HepG2 (cell line): ENCODE measurements around the gene SLC15A3. TPM values are rescaled to one million over a fixed set of nuclear protein-coding genes. Genes with fewer than 3 reads are reported as not detected.

Source experiments
- ATAC-seq: fragments of 200-7000 bp; cut with Tn5 transposase; 3 replicates; pipeline ENCODE4 v1.9.1; 2020; ENCODE audit warnings: mild to moderate bottlenecking, moderate library complexity
- BruUV-seq: library from RNA; stranded (reverse); fragments of 400-500 nt; replicated peaks from 2 replicates; lab custom pipeline; 2021; lab: Mats Ljungman, UMichigan
- CTCF ChIA-PET: fragments of 300-600 bp; formaldehyde crosslinking; extraction: SDS; loops from one replicate; lab custom pipeline; 2021; ENCODE audit warnings: low total read pairs, inconsistent platforms, low intra/inter-chr PET ratio; lab: Yijun Ruan, JAX
- POLR2A ChIA-PET: fragments of 350-600 bp; sonication (Branson Sonifier 250); formaldehyde crosslinking; loops from one replicate; lab custom pipeline; 2020; ENCODE audit warnings: antibody characterized with exemption, inconsistent platforms; lab: Yijun Ruan, JAX
- DNase-seq: peaks from one replicate; pipeline ENCODE4 v3.0.0-alpha.2; 2015; ENCODE audit warnings: low spot score
- FAIRE-seq: peaks from 3 replicates; lab custom pipeline; 2011; peaks lifted over from hg19 to GRCh38; lab: Jason Lieb, UNC
- H2AFZ ChIP-seq: one replicate; pipeline ENCODE4 v1.6.1; 2011; ENCODE audit warnings: low read length, inconsistent platforms
- H3K27ac ChIP-seq: fragments of 300-600 bp; 3 replicates; pipeline ENCODE4 v1.8.0; 2011; ENCODE audit warnings: mixed run types, mild to moderate bottlenecking, mixed read lengths, low read length, inconsistent platforms; ENCODE audit not compliant: insufficient read depth; ENCODE audit errors: extremely low read length
- H3K27me3 ChIP-seq, 2 experiments: fragments of 200-600 bp in 1 of 2; 2 replicates in 1 of 2; 3 replicates in 1 of 2; pipeline versions ENCODE4 v1.6.0 to v1.8.0; 2011; ENCODE audit warnings: low read length in 2 of 2, mild to moderate bottlenecking in 2 of 2, moderate library complexity in 2 of 2, inconsistent platforms in 1 of 2; ENCODE audit not compliant: insufficient read depth in 2 of 2, control insufficient read depth in 1 of 2
- H3K36me3 ChIP-seq, 2 experiments: fragments of 200-600 bp in 1 of 2; replicated peaks in 1 of 2; 2 replicates in 1 of 2; 3 replicates in 1 of 2; pipeline versions ENCODE4 v1.5.1 to v1.8.0; 2011; ENCODE audit warnings: low read length in 2 of 2, inconsistent platforms in 1 of 2; ENCODE audit not compliant: insufficient read depth in 2 of 2, control insufficient read depth in 1 of 2
- H3K4me1 ChIP-seq: 2 replicates; pipeline ENCODE4 v1.5.1; 2012; ENCODE audit warnings: low read length, inconsistent platforms; ENCODE audit not compliant: insufficient read depth
- H3K4me2 ChIP-seq: 2 replicates; pipeline ENCODE4 v1.6.0; 2011; ENCODE audit warnings: low read depth, low read length, inconsistent platforms
- H3K4me3 ChIP-seq, 3 experiments: fragments of 200-600 bp in 1 of 3; sonication (generic), shearing (Covaris generic) in 1 of 3; replicated peaks in 1 of 3; 2 replicates each; pipeline ENCODE4 v1.5.1; 2011 to 2016; ENCODE audit warnings: low read length in 3 of 3, inconsistent platforms in 2 of 3, low read depth in 2 of 3, mild to moderate bottlenecking in 2 of 3, control low read depth in 1 of 3, mixed read lengths in 1 of 3; ENCODE audit not compliant: insufficient read depth in 1 of 3
- H3K79me2 ChIP-seq: one replicate; pipeline ENCODE4 v1.6.1; 2011; ENCODE audit warnings: low read length, inconsistent platforms; ENCODE audit not compliant: insufficient read depth
- H3K9ac ChIP-seq: 2 replicates; pipeline ENCODE4 v1.6.0; 2011; ENCODE audit warnings: mild to moderate bottlenecking, low read depth, low read length, inconsistent platforms; ENCODE audit not compliant: insufficient read depth
- H3K9me3 ChIP-seq: 2 replicates; pipeline ENCODE4 v1.5.1; 2012; ENCODE audit warnings: mild to moderate bottlenecking, low read length
- H4K20me1 ChIP-seq: 2 replicates; pipeline ENCODE4 v1.6.0; 2011; ENCODE audit warnings: inconsistent platforms, mild to moderate bottlenecking, low read length, moderate library complexity; ENCODE audit not compliant: insufficient read depth
- CEBPB ChIP-seq: IDR thresholded peaks from 2 replicates; pipeline ENCODE4 v1.6.1; 2011; ENCODE audit warnings: low read depth, low read length, improper control_type of control experiment, borderline replicate concordance
- KLF13 ChIP-seq: sonication (generic); formaldehyde crosslinking; IDR thresholded peaks from 2 replicates; pipeline ENCODE4 v1.4.0; 2020; ENCODE audit warnings: mild to moderate bottlenecking, missing genetic modification reagents
- MNT ChIP-seq: fragments of 450-650 bp; IDR thresholded peaks from 2 replicates; pipeline ENCODE4 v1.6.1; 2016
- NFATC3 ChIP-seq: sonication (generic); formaldehyde crosslinking; IDR thresholded peaks from 2 replicates; pipeline ENCODE4 v1.5.1; 2020; ENCODE audit warnings: mild to moderate bottlenecking, missing genetic modification reagents
- SMAD1 ChIP-seq: sonication (generic); formaldehyde crosslinking; IDR thresholded peaks from 2 replicates; pipeline ENCODE4 v1.4.0; 2020; ENCODE audit warnings: missing genetic modification reagents, low read depth, mild to moderate bottlenecking, borderline replicate concordance
- SOX13 ChIP-seq, 3 experiments: fragments of 450-650 bp in 1 of 3; sonication (generic) in 1 of 3; formaldehyde crosslinking in 1 of 3; IDR thresholded peaks in 2 of 3; conservative IDR thresholded peaks in 1 of 3; 2 replicates each; pipeline versions ENCODE4 v1.5.0 to v1.6.1; 2016 to 2020; ENCODE audit warnings: antibody characterized with exemption in 1 of 3, mild to moderate bottlenecking in 1 of 3, missing compliant biosample characterization in 1 of 3, missing genetic modification reagents in 1 of 3, moderate library complexity in 1 of 3
- ZMAT5 ChIP-seq: sonication (generic); formaldehyde crosslinking; IDR thresholded peaks from 2 replicates; pipeline ENCODE4 v1.5.0; 2020; ENCODE audit warnings: mild to moderate bottlenecking, low read depth, missing genetic modification reagents, borderline replicate concordance
- ZNF143 ChIP-seq: sonication (generic); formaldehyde crosslinking; IDR thresholded peaks from 2 replicates; pipeline ENCODE4 v1.4.0; 2020; ENCODE audit warnings: missing genetic modification reagents
- ZNF230 ChIP-seq: sonication (generic); formaldehyde crosslinking; IDR thresholded peaks from 2 replicates; pipeline ENCODE4 v1.4.0; 2020; ENCODE audit warnings: mild to moderate bottlenecking, missing genetic modification reagents
- ZNF569 ChIP-seq: sonication (generic); formaldehyde crosslinking; IDR thresholded peaks from 2 replicates; pipeline ENCODE4 v1.5.0; 2020; ENCODE audit warnings: mild to moderate bottlenecking, missing genetic modification reagents, moderate library complexity, borderline replicate concordance
- ZNF777 ChIP-seq: sonication (generic); formaldehyde crosslinking; IDR thresholded peaks from 2 replicates; pipeline ENCODE4 v1.4.0; 2020; ENCODE audit warnings: missing genetic modification reagents
- ZNF800 ChIP-seq: sonication (generic); formaldehyde crosslinking; IDR thresholded peaks from 2 replicates; pipeline ENCODE4 v1.4.0; 2020; ENCODE audit warnings: missing genetic modification reagents
- ZZZ3 ChIP-seq: sonication (generic); formaldehyde crosslinking; IDR thresholded peaks from 2 replicates; pipeline ENCODE4 v1.4.0; 2020; ENCODE audit warnings: missing genetic modification reagents, mild to moderate bottlenecking, borderline replicate concordance
- WGBS: methylation state at CpG from one replicate; pipeline ENCODE4 v1.1.6; 2017; ENCODE audit warnings: low lambda C conversion rate; 5-methylcytosine and 5-hydroxymethylcytosine counted together
- in situ Hi-C: cut with HindIII; loops from 2 replicates; pipeline ENCODE4 v1.10.0; 2017; ENCODE audit warnings: low pct_unique_long_range_greater_than_20kb; ENCODE audit not compliant: extremely low pct_ligation_motif_present
- intact Hi-C: fragments of 100-400 bp; cut with micrococcal nuclease; formaldehyde crosslinking; loops from one replicate; pipeline ENCODE4 v1.10.0; 2022; ENCODE audit not compliant: unreplicated experiment
- polyA plus RNA-seq, 8 experiments: library from polyadenylated mRNA; depleted of rRNA in 3 of 8; stranded (reverse) in 7 of 8; unstranded in 1 of 8; fragments of >200 nt; fragmentation: Illumina TruSeq in 4 of 8; extraction: Trizol in 4 of 8; gene quantifications; 2 replicates each; pipeline versions ENCODE4 v1.2.1 to v1.2.3, GENCODE V29; 2011 to 2016; ENCODE audit warnings: low read depth in 4 of 8, missing spikeins in 1 of 8, mixed read lengths in 1 of 8; ENCODE audit not compliant: insufficient read depth in 1 of 8
- total RNA-seq, 5 experiments: library from RNA; depleted of rRNA; stranded (reverse); fragments of >200 nt; fragmentation: Illumina TruSeq; extraction: Trizol; gene quantifications; 2 replicates each; pipeline ENCODE4 v1.2.3, GENCODE V29; 2016; ENCODE audit warnings: low read depth in 1 of 5

The SLC15A3 gene
- total and polyA plus RNA-seq, 2 of the 13 experiments (the other 11 are each of a cell fraction or from before 2014, with no cell fraction given) = 0.45 to 0.77 TPM

DNA sequence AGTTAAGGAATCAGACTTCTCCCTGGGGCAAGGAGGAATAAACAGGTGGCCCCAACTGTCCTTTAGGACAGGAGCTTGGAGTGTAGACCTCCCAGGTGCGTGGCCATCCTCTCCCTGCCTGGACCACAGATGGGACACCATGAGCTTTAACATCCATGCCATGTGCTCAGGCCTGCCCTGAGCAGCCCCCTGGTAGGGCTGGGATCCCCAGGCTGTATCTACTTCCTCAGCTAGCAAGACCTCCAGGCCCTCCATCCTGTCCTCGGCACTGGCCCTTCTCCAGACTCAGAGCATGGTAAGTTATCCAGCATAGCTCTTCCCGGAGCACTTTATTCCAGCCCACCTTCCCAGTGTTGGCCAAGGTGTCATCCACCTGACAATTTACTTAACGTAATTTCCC is 25.2 kb upstream of the SLC15A3 start:
- no peaks in the 10 kb centered on the region for H4K20me1 ChIP-seq
- no peak overlapping the region for H2AFZ ChIP-seq
- H3K4me3 ChIP-seq = no peak overlapping the region
- no peak for DNase-seq
- H3K9me3 ChIP-seq = no peaks in the 10 kb centered on the region
- no peak overlapping the region for H3K9ac ChIP-seq
- H3K4me2 ChIP-seq = no peak overlapping the region
- 8% methylated on average over 4 of the region's 4 CpGs for WGBS
- no peak for FAIRE-seq
- intact Hi-C loops = no loop called here
- H3K79me2 ChIP-seq = no peaks in the 10 kb centered on the region
- in situ Hi-C loops = no loop called here
- CTCF ChIA-PET = no interaction called here
- ATAC-seq = no peak
- peak; percentile 86 for TF ChIP-seq MNT
- TF ChIP-seq ZNF569 = no peak
- POLR2A ChIA-PET = no interaction called here
- no TSS peak for BruUV-seq
- H3K4me1 ChIP-seq = no peaks in the 10 kb centered on the region
- no peak overlapping the region for H3K27ac ChIP-seq
- H3K36me3 ChIP-seq = no peaks in the 10 kb centered on the region; a peak in 1 of 5 replicates
- H3K27me3 ChIP-seq = peaks cover 6 to 42% of the 10 kb centered on the region in 2 experiments; a peak in 4 of 5 replicates

DNA sequence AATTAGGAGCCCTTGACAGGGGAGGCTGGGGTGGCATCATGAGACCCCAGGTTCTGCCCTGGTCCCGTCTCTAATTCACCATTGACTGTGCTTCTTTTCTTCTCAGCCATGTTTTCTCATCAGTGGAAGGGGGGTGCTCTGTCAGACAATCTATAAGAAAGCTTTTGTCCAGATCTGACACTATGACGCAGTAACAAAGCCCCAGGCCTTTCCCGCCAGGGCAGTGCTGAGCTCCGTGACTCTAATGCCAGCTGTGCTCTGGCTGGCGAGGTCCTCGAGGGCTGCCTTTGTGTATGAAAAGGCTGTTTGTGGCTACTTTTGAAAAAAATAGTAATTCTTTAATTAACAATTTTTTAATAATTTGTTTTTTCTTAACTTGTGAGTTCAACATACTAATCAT is 22.8 kb upstream of the SLC15A3 start:
- no peak for TF ChIP-seq SOX13 (IDR thresholded peaks at IDR 0.05)
- no peak for TF ChIP-seq SOX13 (CRISPR knock-in tag; conservative IDR thresholded peaks at IDR 0.05 in 1 of 2, IDR thresholded peaks at IDR 0.05 in 1 of 2)
- no peak for TF ChIP-seq ZZZ3 (CRISPR knock-in tag)
- no peak for TF ChIP-seq ZNF230 (CRISPR knock-in tag)
- TF ChIP-seq SMAD1 (CRISPR knock-in tag) = no peak
- no peak for TF ChIP-seq KLF13 (CRISPR knock-in tag)
- no peak for TF ChIP-seq NFATC3
- no peak for TF ChIP-seq ZNF800
- no peak for TF ChIP-seq CEBPB
- TF ChIP-seq ZNF143 (CRISPR knock-in tag) = no peak
- no peak for TF ChIP-seq ZNF777 (CRISPR knock-in tag)
- no peak for TF ChIP-seq ZMAT5 (CRISPR knock-in tag)
- Histone ChIP-seq H3K79me2 (no peaks in the 10 kb centered on the region), H4K20me1 (no peaks in the 10 kb centered on the region), H3K9me3 (no peaks in the 10 kb centered on the region), H3K4me2 (no peak overlapping the region), H3K9ac (no peak overlapping the region), H3K27ac (no peak overlapping the region), H3K4me1 (no peaks in the 10 kb centered on the region), H3K4me3 (no peak overlapping the region), H3K36me3 (no peaks in the 10 kb centered on the region; a peak in 1 of 5 replicates), H3K27me3 (peaks cover 7 to 59% of the 10 kb centered on the region in 2 experiments; a peak in 4 of 5 replicates), H2AFZ (no peak overlapping the region)
- 28% methylated on average over 5 of the region's 6 CpGs for WGBS
- in situ Hi-C loops = no loop called here
- POLR2A ChIA-PET = no interaction called here
- no peak for FAIRE-seq
- BruUV-seq = no TSS peak
- intact Hi-C loops = no loop called here
- no peak for DNase-seq
- no peak for ATAC-seq
- CTCF ChIA-PET = no interaction called here
